GM12892 (cell line): ENCODE measurements around the gene PXK.

Experiments
- DNase-seq: peaks from one replicate; pipeline ENCODE4 v3.0.0; 2011; ENCODE audit not compliant: insufficient read length
- FAIRE-seq: peaks from 2 replicates; lab custom pipeline; 2011; peaks lifted over from hg19 to GRCh38; lab: Jason Lieb, UNC
- POLR2A ChIP-seq: IDR thresholded peaks from 2 replicates; pipeline ENCODE4 v1.6.1; 2011; ENCODE audit warnings: low read depth, low read length, control low read depth
- POLR2AphosphoS5 ChIP-seq: IDR thresholded peaks from 2 replicates; pipeline ENCODE4 v1.6.1; 2011; ENCODE audit warnings: low read depth, low read length, control low read depth
- TAF1 ChIP-seq: IDR thresholded peaks from 2 replicates; pipeline ENCODE4 v1.6.1; 2011; ENCODE audit warnings: low read depth, mild to moderate bottlenecking, control low read depth, low read length, borderline replicate concordance

The PXK gene

GRCh38 chr3:58371754-58372153, 39.1 kb downstream of the PXK start:
- no peak for FAIRE-seq
- DNase-seq = no peak
- TF ChIP-seq POLR2AphosphoS5 (no peak), TAF1 (no peak), POLR2A (no peak)

GRCh38 chr3:58375254-58375653, 42.6 kb downstream of the PXK start:
- FAIRE-seq = no peak
- no peak for DNase-seq
- no peak for TF ChIP-seq TAF1

DNA sequence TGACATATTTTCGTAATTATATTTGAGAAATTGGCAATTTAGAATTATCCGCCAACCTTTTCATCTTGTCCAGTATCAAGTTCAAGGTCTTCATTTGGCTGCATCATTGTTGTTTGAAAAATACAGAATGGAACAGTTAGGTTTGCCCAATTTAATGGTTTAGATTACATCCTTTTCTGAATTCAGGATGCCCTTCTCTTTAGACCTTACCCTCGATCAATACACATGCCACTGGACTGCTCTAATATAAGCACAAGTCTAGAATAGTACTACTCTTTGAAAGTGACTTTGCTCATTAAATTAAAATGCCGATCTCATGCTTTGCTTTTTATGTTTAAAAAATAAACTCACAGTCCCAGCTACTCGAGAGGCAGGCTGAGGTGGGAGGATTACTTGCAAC, 44.5 kb downstream of the PXK start:
- TF ChIP-seq POLR2A (no peak), TAF1 (no peak), POLR2AphosphoS5 (no peak)
- FAIRE-seq (no peak), DNase-seq (no peak)

DNA sequence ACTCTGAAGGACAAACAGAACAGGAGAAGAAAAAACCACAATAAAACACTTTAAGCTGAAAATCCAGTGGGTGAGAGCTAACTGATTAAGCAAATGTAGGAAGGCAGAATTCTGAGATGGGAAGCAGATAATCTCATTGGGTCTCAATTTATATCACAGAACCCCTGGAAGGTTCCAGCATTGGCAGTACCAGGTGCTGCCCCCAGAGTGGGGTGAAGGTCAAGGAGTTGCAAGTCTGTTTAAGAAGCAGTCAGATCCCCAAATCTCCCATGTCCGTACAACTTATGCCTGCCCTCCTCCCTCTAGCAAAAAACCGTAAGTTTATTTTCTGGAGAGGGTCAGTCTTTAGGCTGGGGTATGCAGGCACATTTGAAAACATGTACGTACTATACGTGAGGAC, 45.1 kb downstream of the PXK start:
- TF ChIP-seq TAF1 (no peak), POLR2AphosphoS5 (no peak), POLR2A (no peak)

GRCh38 chr3:58379351-58380073, 46.8 kb downstream of the PXK start:
- TF ChIP-seq TAF1 (no peak), POLR2A (no peak), POLR2AphosphoS5 (no peak)
- DNase-seq (no peak), FAIRE-seq (no peak)

More for the DNA sequence above, 45.1 kb downstream of the PXK start:
- FAIRE-seq (no peak), DNase-seq (no peak)

DNA sequence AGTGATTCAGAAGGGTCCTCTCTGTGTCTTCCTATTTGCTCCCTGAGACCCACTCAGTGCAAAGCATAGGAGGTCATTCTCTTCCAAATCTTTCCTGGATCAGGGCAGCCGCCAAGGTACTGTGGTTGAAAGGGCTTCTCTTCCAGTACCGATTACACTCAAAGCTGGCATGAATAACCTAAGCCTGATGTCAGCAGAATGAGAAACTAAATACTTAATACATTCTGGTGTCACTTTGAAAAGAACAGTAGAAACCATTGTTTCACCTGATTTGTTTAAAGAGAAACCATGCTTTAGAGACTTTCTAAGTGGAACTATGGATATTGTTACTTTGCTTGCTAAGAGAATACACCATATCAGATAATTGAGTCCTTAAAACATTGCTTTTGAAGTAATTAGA, 50.8 kb downstream of the PXK start:
- FAIRE-seq (no peak), DNase-seq (no peak)
- TF ChIP-seq POLR2A (no peak), TAF1 (no peak), POLR2AphosphoS5 (no peak)

GRCh38 chr3:58383904-58384303, 51.2 kb downstream of the PXK start:
- DNase-seq (no peak), FAIRE-seq (no peak)
- TF ChIP-seq POLR2AphosphoS5 = no peak
- TF ChIP-seq TAF1 = no peak
- no peak for TF ChIP-seq POLR2A

DNA sequence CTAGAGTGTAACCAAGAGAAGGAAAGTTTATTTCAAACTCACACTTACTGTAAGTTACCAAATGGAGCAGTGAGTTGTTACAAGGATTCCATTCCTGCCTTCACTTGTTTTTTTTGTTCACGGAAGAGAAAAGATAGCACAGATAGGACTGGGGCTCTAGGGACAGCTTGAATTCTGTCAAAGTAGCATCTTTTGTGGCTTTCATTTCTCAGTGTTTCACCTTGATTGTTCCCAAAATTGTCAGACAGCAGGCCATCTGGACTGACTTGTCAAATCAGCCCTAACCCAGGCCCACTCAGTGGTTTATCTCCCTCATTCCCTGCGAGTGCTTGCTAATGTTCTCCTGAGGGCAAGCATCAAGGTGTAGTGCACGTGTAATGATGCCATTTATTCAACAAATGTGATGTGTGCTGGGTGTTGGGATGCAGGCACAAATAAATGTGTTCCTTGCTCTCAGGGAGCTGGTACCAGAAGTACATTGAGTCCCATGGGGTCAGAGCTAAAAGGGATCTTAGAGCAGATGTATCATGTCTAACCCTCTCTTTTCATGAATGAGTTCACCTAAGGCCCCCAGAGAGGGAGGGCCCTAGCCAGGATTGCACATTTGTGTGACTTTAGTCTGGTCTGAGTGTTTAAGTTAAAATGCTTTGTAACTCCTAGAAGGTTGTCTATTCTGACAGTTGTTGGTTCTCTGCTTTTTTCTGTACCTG, 51.8 kb downstream of the PXK start:
- FAIRE-seq (no peak), DNase-seq (no peak)
- no peak for TF ChIP-seq POLR2AphosphoS5
- TF ChIP-seq POLR2A = no peak
- TF ChIP-seq TAF1 = no peak

DNA sequence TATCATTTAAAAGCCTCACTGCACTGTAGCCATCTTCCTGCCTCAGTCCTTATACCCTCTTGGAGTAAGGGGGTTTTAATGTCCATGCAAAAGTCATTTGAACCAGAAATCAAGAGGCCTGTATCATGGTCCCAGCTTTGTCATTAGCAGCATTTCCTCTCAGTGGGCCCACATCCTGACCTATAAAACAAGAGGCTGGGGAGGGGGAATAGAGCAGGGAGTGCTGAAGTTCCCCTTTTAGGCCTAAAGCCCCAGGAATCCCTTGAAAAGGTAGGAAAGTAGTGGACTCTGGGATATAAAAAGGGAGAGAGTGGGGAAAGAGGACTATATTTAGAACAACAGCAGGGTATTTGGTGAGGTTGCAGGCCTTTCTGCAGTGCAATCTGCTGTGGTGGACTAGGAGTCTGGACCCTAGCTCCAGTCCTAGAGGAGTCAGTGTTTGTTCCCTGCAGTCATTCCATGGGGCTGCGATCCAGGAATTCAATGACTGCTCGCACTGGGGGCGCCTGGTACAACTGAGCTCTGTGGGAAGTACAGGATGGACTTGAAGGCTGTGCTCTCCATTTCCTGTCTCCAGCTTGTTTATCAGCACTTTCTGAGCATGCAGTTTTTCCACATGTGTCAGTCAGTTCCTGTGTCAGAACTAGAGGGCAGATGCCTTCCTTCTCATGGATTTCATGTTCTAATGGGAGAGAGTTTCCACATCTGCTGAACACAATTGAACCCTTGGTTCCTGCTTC, 54.1 kb downstream of the PXK start:
- DNase-seq (no peak), FAIRE-seq (no peak)
- TF ChIP-seq TAF1 (no peak), POLR2AphosphoS5 (no peak), POLR2A (no peak)

GRCh38 chr3:58387650-58388546, 55.2 kb downstream of the PXK start:
- DNase-seq (no peak), FAIRE-seq (peak; percentile 33)
- TF ChIP-seq TAF1 (no peak), POLR2A (no peak), POLR2AphosphoS5 (no peak)

GRCh38 chr3:58388550-58389091, 55.9 kb downstream of the PXK start:
- DNase-seq (no peak), FAIRE-seq (no peak)
- TF ChIP-seq POLR2AphosphoS5 (no peak), TAF1 (no peak), POLR2A (no peak)
